Stomach smooth muscle (tissue), 2 donors: ENCODE data around the gene C1QTNF7.
A peak's percentile ranks its signal among the peaks of the same experiment; 100 is the strongest.

ENCODE experiments used
- H3K27ac ChIP-seq: one replicate; pipeline ENCODE4 v1.7.0; 2013; ENCODE audit warnings: mild to moderate bottlenecking, low read length, inconsistent platforms
- H3K27me3 ChIP-seq, 2 donors: one replicate each; pipeline ENCODE4 v1.7.0; 2013; ENCODE audit warnings: low read length in 2 of 2; ENCODE audit not compliant: insufficient read depth in 2 of 2, control insufficient read depth in 1 of 2
- H3K36me3 ChIP-seq, 2 donors: one replicate each; pipeline ENCODE4 v1.7.0; 2013; ENCODE audit warnings: low read length in 2 of 2; ENCODE audit not compliant: control insufficient read depth in 2 of 2, insufficient read depth in 2 of 2
- H3K4me1 ChIP-seq: one replicate; pipeline ENCODE4 v1.7.0; 2013; ENCODE audit warnings: low read length; ENCODE audit not compliant: control insufficient read depth, insufficient read depth
- H3K4me3 ChIP-seq, 2 donors: one replicate each; pipeline ENCODE4 v1.7.0; 2013; ENCODE audit warnings: low read length in 2 of 2
- H3K9ac ChIP-seq, 2 donors: one replicate each; pipeline ENCODE4 v1.7.0; 2013; ENCODE audit warnings: low read length in 2 of 2, mild to moderate bottlenecking in 1 of 2
- H3K9me3 ChIP-seq, 2 donors: one replicate each; pipeline ENCODE4 v1.7.0; 2013; ENCODE audit warnings: low read length in 2 of 2; ENCODE audit not compliant: control insufficient read depth in 2 of 2
- donor health status: healthy.
- donor health status: Pancreatic carcinoma.

The C1QTNF7 gene

GRCh38 chr4:15413623-15414019, 14.2 kb upstream of the C1QTNF7 start:
- Histone ChIP-seq H3K4me1 (peaks cover 28% of the 10 kb centered on the region), H3K9ac (no peak overlapping the region), H3K4me3 (no peak overlapping the region), H3K27ac (no peak overlapping the region), H3K27me3 (no peaks in the 10 kb centered on the region), H3K9me3 (no peaks in the 10 kb centered on the region), H3K36me3 (no peaks in the 10 kb centered on the region)

- H3K9me3 ChIP-seq = no peaks in the 10 kb centered on the region
- no peaks in the 10 kb centered on the region for H3K27me3 ChIP-seq
- peak overlapping the region in 1 of 2 donors; percentile 3 for H3K4me3 ChIP-seq
- H3K4me1 ChIP-seq = peaks cover 32% of the 10 kb centered on the region
- H3K9ac ChIP-seq = no peak overlapping the region
- no peaks in the 10 kb centered on the region for H3K36me3 ChIP-seq
- H3K27ac ChIP-seq = no peak overlapping the region
Observed at GRCh38 chr4:15414551-15415091, 13.2 kb upstream of the C1QTNF7 start.

GRCh38 chr4:15416357-15417232, 11.2 kb upstream of the C1QTNF7 start:
- Histone ChIP-seq H3K27me3 (no peaks in the 10 kb centered on the region), H3K9me3 (no peaks in the 10 kb centered on the region), H3K9ac (no peak overlapping the region), H3K36me3 (no peaks in the 10 kb centered on the region), H3K27ac (peak overlapping the region; percentile 43), H3K4me3 (no peak overlapping the region), H3K4me1 (peaks cover 38% of the 10 kb centered on the region)

GRCh38 chr4:15417233-15417660, 10.6 kb upstream of the C1QTNF7 start:
- Histone ChIP-seq H3K9me3 (no peaks in the 10 kb centered on the region), H3K9ac (no peak overlapping the region), H3K4me1 (peaks cover 38% of the 10 kb centered on the region), H3K27ac (peak overlapping the region; percentile 69), H3K4me3 (no peak overlapping the region), H3K36me3 (no peaks in the 10 kb centered on the region), H3K27me3 (no peaks in the 10 kb centered on the region)

GRCh38 chr4:15418956-15419355, 8.9 kb upstream of the C1QTNF7 start:
- Histone ChIP-seq H3K4me3 (peak overlapping the region in 1 of 2 donors; percentile 40), H3K27me3 (no peaks in the 10 kb centered on the region), H3K9ac (no peak overlapping the region), H3K27ac (peak overlapping the region; percentile 69), H3K4me1 (peaks cover 34% of the 10 kb centered on the region), H3K9me3 (no peaks in the 10 kb centered on the region), H3K36me3 (no peaks in the 10 kb centered on the region)

- Histone ChIP-seq H3K27me3 (no peaks in the 10 kb centered on the region), H3K36me3 (no peaks in the 10 kb centered on the region), H3K9ac (no peak overlapping the region), H3K27ac (no peak overlapping the region), H3K4me3 (no peak overlapping the region), H3K4me1 (peaks cover 29% of the 10 kb centered on the region), H3K9me3 (no peaks in the 10 kb centered on the region)
Observed at GRCh38 chr4:15420642-15421041, 7.2 kb upstream of the C1QTNF7 start.

- Histone ChIP-seq H3K9ac (no peak overlapping the region), H3K36me3 (no peaks in the 10 kb centered on the region), H3K27me3 (no peaks in the 10 kb centered on the region), H3K27ac (no peak overlapping the region), H3K4me3 (no peak overlapping the region), H3K9me3 (no peaks in the 10 kb centered on the region), H3K4me1 (peaks cover 21% of the 10 kb centered on the region)
Observed at GRCh38 chr4:15423285-15423711, 4.5 kb upstream of the C1QTNF7 start.

- Histone ChIP-seq H3K36me3 (no peaks in the 10 kb centered on the region), H3K27me3 (no peaks in the 10 kb centered on the region), H3K4me1 (peaks cover 18% of the 10 kb centered on the region), H3K9ac (no peak overlapping the region), H3K27ac (peak overlapping the region; percentile 4), H3K9me3 (no peaks in the 10 kb centered on the region), H3K4me3 (no peak overlapping the region)
Observed at GRCh38 chr4:15425520-15425919, 2.3 kb upstream of the C1QTNF7 start.

- no peak overlapping the region for H3K9ac ChIP-seq
Observed at GRCh38 chr4:15427161-15427560, 672 bp upstream of the C1QTNF7 start.

GRCh38 chr4:15428611-15429010, 778 bp downstream of the C1QTNF7 start:
- Histone ChIP-seq H3K4me3 (peak overlapping the region in 1 of 2 donors; percentile 54), H3K27me3 (no peaks in the 10 kb centered on the region), H3K9me3 (no peaks in the 10 kb centered on the region), H3K4me1 (peaks cover 11% of the 10 kb centered on the region), H3K9ac (no peak overlapping the region), H3K27ac (peak overlapping the region; percentile 24), H3K36me3 (peaks cover 0 to 4% of the 10 kb centered on the region in 2 donors)

More at GRCh38 chr4:15427161-15427560, 672 bp upstream of the C1QTNF7 start:
- Histone ChIP-seq H3K4me3 (no peak overlapping the region), H3K27ac (peak overlapping the region; percentile 61), H3K4me1 (peaks cover 11% of the 10 kb centered on the region), H3K36me3 (peaks cover 0 to 2% of the 10 kb centered on the region in 2 donors), H3K9me3 (no peaks in the 10 kb centered on the region), H3K27me3 (no peaks in the 10 kb centered on the region)

GRCh38 chr4:15434091-15434490, 6.3 kb downstream of the C1QTNF7 start:
- H3K4me3 ChIP-seq = no peak overlapping the region
- peaks cover 0 to 4% of the 10 kb centered on the region in 2 donors for H3K36me3 ChIP-seq
- no peaks in the 10 kb centered on the region for H3K9me3 ChIP-seq
- no peak overlapping the region for H3K27ac ChIP-seq
- peaks cover 13% of the 10 kb centered on the region for H3K4me1 ChIP-seq
- no peak overlapping the region for H3K9ac ChIP-seq
- H3K27me3 ChIP-seq = no peaks in the 10 kb centered on the region
